Frontal cortex (tissue), 4 donors: ENCODE results near the gene NINJ1. TPM values are rescaled to one million over a fixed set of nuclear protein-coding genes. Genes with fewer than 3 reads are reported as not detected.

ENCODE experiments used
- DNase-seq, 2 donors: peaks; one replicate each; pipeline ENCODE4 v3.0.0; 2012; ENCODE audit warnings: low spot score in 2 of 2
- FAIRE-seq: peaks from 2 replicates; lab custom pipeline; 2012; peaks lifted over from hg19 to GRCh38; lab: Jason Lieb, UNC
- total RNA-seq: library from RNA; depleted of rRNA; stranded (reverse); fragments of >200 nt; gene quantifications from one replicate; pipeline ENCODE4 v1.2.3, GENCODE V29; 2014
- donor health status: control.
- donor health status: control.
- donor health status: control.

Gene NINJ1
- 2.9 TPM for total RNA-seq

- FAIRE-seq (no peak), DNase-seq (peak; percentile 89 to 96)
Measured at GRCh38 chr9:93134015-93134739, at the start of gene NINJ1. Gene NINJ1 (minus strand): TSS chr9:93134251. CDS start chr9:93134217, 34 bp downstream.

GRCh38 chr9:93183131-93183662 is 49.1 kb upstream of the NINJ1 start:
- FAIRE-seq, result no peak
- DNase-seq, result no peak

- DNase-seq, result no peak
- FAIRE-seq, result no peak
Measured at GRCh38 chr9:93182572-93182971, 48.5 kb upstream of the NINJ1 start.

GRCh38 chr9:93181672-93182435 is 47.8 kb upstream of the NINJ1 start:
- DNase-seq, result no peak
- no peak for FAIRE-seq

GRCh38 chr9:93180938-93181337 is 46.9 kb upstream of the NINJ1 start:
- FAIRE-seq, result no peak
- no peak for DNase-seq

GRCh38 chr9:93178851-93179786 is 45.1 kb upstream of the NINJ1 start:
- DNase-seq (no peak), FAIRE-seq (no peak)

GRCh38 chr9:93177676-93178075 is 43.6 kb upstream of the NINJ1 start:
- DNase-seq, result no peak
- FAIRE-seq, result no peak

- no peak for DNase-seq
- FAIRE-seq, result no peak
Measured at GRCh38 chr9:93174976-93175375, 40.9 kb upstream of the NINJ1 start.

GRCh38 chr9:93173365-93174051 is 39.5 kb upstream of the NINJ1 start:
- no peak for DNase-seq

GRCh38 chr9:93172666-93173364 is 38.8 kb upstream of the NINJ1 start:
- no peak for FAIRE-seq
- DNase-seq, result no peak

More at GRCh38 chr9:93173365-93174051, 39.5 kb upstream of the NINJ1 start:
- FAIRE-seq, result no peak

GRCh38 chr9:93171261-93171990 is 37.4 kb upstream of the NINJ1 start:
- FAIRE-seq, result no peak

GRCh38 chr9:93170571-93170970 is 36.5 kb upstream of the NINJ1 start:
- no peak for FAIRE-seq
- no peak for DNase-seq

More at GRCh38 chr9:93171261-93171990, 37.4 kb upstream of the NINJ1 start:
- DNase-seq, result no peak

GRCh38 chr9:93169444-93169843 is 35.4 kb upstream of the NINJ1 start:
- no peak for FAIRE-seq

GRCh38 chr9:93168581-93168980 is 34.5 kb upstream of the NINJ1 start:
- DNase-seq (no peak), FAIRE-seq (no peak)

More at GRCh38 chr9:93169444-93169843, 35.4 kb upstream of the NINJ1 start:
- no peak for DNase-seq

GRCh38 chr9:93167838-93168237 is 33.8 kb upstream of the NINJ1 start:
- no peak for DNase-seq

GRCh38 chr9:93167185-93167584 is 33.1 kb upstream of the NINJ1 start:
- FAIRE-seq, result no peak
- DNase-seq, result no peak

More at GRCh38 chr9:93167838-93168237, 33.8 kb upstream of the NINJ1 start:
- no peak for FAIRE-seq

GRCh38 chr9:93166699-93167098 is 32.6 kb upstream of the NINJ1 start:
- FAIRE-seq (no peak), DNase-seq (no peak)

- FAIRE-seq, result no peak
- no peak for DNase-seq
Measured at GRCh38 chr9:93164085-93164484, 30.0 kb upstream of the NINJ1 start.
